ENCODE data around the gene STIM1.

The STIM1 gene

DNA sequence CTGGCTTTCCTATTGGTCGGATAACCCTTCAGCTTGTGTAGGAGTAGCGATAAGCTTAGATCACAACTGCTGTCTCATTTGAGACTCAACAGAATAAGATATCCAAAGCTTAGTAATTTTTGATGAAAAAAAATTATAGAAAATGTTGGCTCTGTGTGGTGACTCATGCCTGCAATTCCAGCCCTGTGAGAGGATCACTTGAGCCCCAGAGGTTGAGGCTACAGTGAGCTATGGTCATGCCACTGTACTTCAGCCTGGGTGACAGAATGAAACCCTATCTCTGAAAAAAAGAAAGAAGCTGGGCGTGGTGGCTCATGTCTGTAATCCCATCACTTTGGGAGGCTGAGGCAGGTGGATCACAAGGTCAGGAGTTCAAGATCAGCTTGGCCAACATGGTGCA lies 183.5 kb downstream of the STIM1 start:
- Histone ChIP-seq H3K36me3 (ENCODE audit: control insufficient read depth, low read length) (no peaks in the 10 kb centered on the region), H3K79me2 (ENCODE audit: control insufficient read depth, low read length) (no peaks in the 10 kb centered on the region), H3K9me2 (replicated peaks; ENCODE audit: control insufficient read depth, low read length) (no peaks in the 10 kb centered on the region), H3K27ac (ENCODE audit: low read depth, low read length) (no peak overlapping the region), H3K4me2 (ENCODE audit: low read length) (no peak overlapping the region), H3F3A (ENCODE audit: control insufficient read depth, insufficient read depth) (no peaks in the 10 kb centered on the region), H3K27me3 (ENCODE audit: control insufficient read depth, low read length) (no peaks in the 10 kb centered on the region), H3K4me1 (ENCODE audit: control insufficient read depth, low read length) (no peaks in the 10 kb centered on the region), H3K9me3 (ENCODE audit: control insufficient read depth, insufficient read depth, low read length) (peaks cover 7% of the 10 kb centered on the region; the same call in 1 of the 2 replicates), H3K4me3 (ENCODE audit: low read length) (no peak overlapping the region), H4K20me1 (ENCODE audit: control insufficient read depth, insufficient read depth, low read depth, low read length) (no peaks in the 10 kb centered on the region)
- TF ChIP-seq CTCF (IDR thresholded peaks at IDR 0.05; ENCODE audit: low read depth, low read length, poor library complexity, severe bottlenecking) (no peak), EZH2phosphoT487 (IDR thresholded peaks at IDR 0.05; ENCODE audit: borderline replicate concordance, low read length) (no peak)

DNA sequence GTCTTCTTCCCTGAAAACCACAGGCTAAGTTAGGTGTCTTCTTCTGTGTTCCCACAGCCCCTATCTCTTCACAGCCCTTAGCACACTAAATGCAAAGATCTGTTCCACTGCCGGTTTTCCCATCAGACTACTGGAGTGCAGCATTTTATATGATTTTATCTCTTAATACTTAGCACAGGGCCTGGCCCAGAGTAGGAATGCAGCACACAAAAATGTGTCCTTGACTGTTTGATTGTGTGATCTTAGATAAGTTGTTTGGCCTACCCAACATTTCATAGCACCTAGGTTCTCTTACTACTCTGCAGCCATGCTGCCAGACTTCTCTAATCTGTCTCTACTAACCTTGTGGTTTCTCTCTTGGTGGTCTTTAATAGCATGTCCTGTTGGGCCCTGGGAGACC lies 185.0 kb downstream of the STIM1 start:
- Histone ChIP-seq H3K27me3 (ENCODE audit: control insufficient read depth, low read length) (no peaks in the 10 kb centered on the region), H3F3A (ENCODE audit: control insufficient read depth, insufficient read depth) (no peaks in the 10 kb centered on the region), H3K79me2 (ENCODE audit: control insufficient read depth, low read length) (no peaks in the 10 kb centered on the region), H3K4me3 (ENCODE audit: low read length) (no peak overlapping the region), H3K4me1 (ENCODE audit: control insufficient read depth, low read length) (no peaks in the 10 kb centered on the region), H3K27ac (ENCODE audit: low read depth, low read length) (no peak overlapping the region), H3K9me2 (replicated peaks; ENCODE audit: control insufficient read depth, low read length) (no peaks in the 10 kb centered on the region), H3K9me3 (ENCODE audit: control insufficient read depth, insufficient read depth, low read length) (peaks cover 7% of the 10 kb centered on the region; the same call in 1 of the 2 replicates), H3K4me2 (ENCODE audit: low read length) (no peak overlapping the region), H3K36me3 (ENCODE audit: control insufficient read depth, low read length) (no peaks in the 10 kb centered on the region), H4K20me1 (ENCODE audit: control insufficient read depth, insufficient read depth, low read depth, low read length) (no peaks in the 10 kb centered on the region)
- no peak for TF ChIP-seq CTCF (IDR thresholded peaks at IDR 0.05; ENCODE audit: low read depth, low read length, poor library complexity, severe bottlenecking)
- no peak for TF ChIP-seq EZH2phosphoT487 (IDR thresholded peaks at IDR 0.05; ENCODE audit: borderline replicate concordance, low read length)

- Histone ChIP-seq H3K9me2 (replicated peaks; ENCODE audit: control insufficient read depth, low read length) (no peaks in the 10 kb centered on the region), H3K79me2 (ENCODE audit: control insufficient read depth, low read length) (no peaks in the 10 kb centered on the region), H3F3A (ENCODE audit: control insufficient read depth, insufficient read depth) (no peaks in the 10 kb centered on the region), H3K27me3 (ENCODE audit: control insufficient read depth, low read length) (no peaks in the 10 kb centered on the region), H3K9me3 (ENCODE audit: control insufficient read depth, insufficient read depth, low read length) (peaks cover 5% of the 10 kb centered on the region; the same call in 1 of the 2 replicates), H3K4me2 (ENCODE audit: low read length) (no peak overlapping the region), H3K27ac (ENCODE audit: low read depth, low read length) (no peak overlapping the region), H4K20me1 (ENCODE audit: control insufficient read depth, insufficient read depth, low read depth, low read length) (no peaks in the 10 kb centered on the region), H3K4me1 (ENCODE audit: control insufficient read depth, low read length) (no peaks in the 10 kb centered on the region), H3K4me3 (ENCODE audit: low read length) (no peak overlapping the region), H3K36me3 (ENCODE audit: control insufficient read depth, low read length) (no peaks in the 10 kb centered on the region)
- no peak for TF ChIP-seq EZH2phosphoT487 (IDR thresholded peaks at IDR 0.05; ENCODE audit: borderline replicate concordance, low read length)
- TF ChIP-seq CTCF (IDR thresholded peaks at IDR 0.05; ENCODE audit: low read depth, low read length, poor library complexity, severe bottlenecking): no peak
Measured at GRCh38 chr11:4041731-4042391, 186.4 kb downstream of the STIM1 start.
